Measurements from ENCODE around the gene NFKBIZ. TPM values are rescaled to one million over a fixed set of nuclear protein-coding genes. Genes with fewer than 3 reads are reported as not detected.

Gene NFKBIZ
- total RNA-seq, 1 donor from 2014 or later = 76.4 TPM

DNA sequence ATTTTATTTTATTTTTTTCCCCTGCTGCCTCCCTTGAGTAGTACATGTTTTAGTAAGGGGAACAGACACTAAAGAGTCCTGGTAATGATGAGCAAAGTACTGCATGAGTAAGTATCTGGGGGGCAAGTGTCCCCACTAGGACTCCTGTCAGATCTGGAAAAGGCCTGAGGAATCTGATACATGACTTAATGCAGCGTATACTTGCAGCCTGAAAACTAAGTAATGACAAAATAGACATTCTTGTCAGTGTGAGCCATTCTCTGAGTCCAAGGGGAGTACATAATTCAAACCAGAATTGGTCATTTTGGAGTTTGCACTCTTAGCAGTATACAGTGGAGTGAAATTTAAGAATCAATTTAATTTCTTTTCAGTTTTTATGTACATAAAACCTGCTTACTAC is 42.8 kb upstream of the NFKBIZ start:
- TF ChIP-seq, protein P1, sequence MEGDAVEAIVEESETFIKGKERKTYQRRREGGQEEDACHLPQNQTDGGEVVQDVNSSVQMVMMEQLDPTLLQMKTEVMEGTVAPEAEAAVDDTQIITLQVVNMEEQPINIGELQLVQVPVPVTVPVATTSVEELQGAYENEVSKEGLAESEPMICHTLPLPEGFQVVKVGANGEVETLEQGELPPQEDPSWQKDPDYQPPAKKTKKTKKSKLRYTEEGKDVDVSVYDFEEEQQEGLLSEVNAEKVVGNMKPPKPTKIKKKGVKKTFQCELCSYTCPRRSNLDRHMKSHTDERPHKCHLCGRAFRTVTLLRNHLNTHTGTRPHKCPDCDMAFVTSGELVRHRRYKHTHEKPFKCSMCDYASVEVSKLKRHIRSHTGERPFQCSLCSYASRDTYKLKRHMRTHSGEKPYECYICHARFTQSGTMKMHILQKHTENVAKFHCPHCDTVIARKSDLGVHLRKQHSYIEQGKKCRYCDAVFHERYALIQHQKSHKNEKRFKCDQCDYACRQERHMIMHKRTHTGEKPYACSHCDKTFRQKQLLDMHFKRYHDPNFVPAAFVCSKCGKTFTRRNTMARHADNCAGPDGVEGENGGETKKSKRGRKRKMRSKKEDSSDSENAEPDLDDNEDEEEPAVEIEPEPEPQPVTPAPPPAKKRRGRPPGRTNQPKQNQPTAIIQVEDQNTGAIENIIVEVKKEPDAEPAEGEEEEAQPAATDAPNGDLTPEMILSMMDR (IDR thresholded peaks at IDR 0.05; ENCODE audit: insufficient read depth, low read length, poor library complexity, severe bottlenecking) = no peak

DNA sequence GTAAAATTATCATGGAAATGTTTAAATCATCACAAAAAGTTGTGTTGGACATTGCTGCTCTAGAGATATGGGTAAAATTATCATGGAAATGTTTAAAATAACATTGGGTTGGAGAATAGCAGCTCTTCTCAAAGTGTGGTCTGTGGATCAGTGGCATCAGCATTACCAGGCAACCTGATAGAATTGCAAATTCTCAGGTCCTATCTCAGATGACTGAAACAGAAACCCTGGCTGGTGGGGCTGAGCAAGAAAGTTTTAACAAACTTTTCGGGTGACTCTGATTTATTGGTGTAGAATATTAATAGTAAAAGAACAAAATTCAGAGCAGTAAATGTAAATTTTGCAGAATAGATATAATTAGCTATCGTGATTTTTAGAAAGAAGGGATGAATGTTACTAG is 41.4 kb upstream of the NFKBIZ start:
- no peak for DNase-seq (ENCODE audit: low read depth)
- TF ChIP-seq, protein P1 (IDR thresholded peaks at IDR 0.05; ENCODE audit: insufficient read depth, low read length, poor library complexity, severe bottlenecking) = no peak
- H3K4me3 ChIP-seq (ENCODE audit: low read depth, low read length) = no peak overlapping the region
- no peaks in the 10 kb centered on the region for H3K27me3 ChIP-seq (ENCODE audit: control insufficient read depth, insufficient read depth, low read length)
- peaks cover 3% of the 10 kb centered on the region for H3K36me3 ChIP-seq (ENCODE audit: control insufficient read depth, insufficient read depth, low read length)

More for the DNA sequence above, 42.8 kb upstream of the NFKBIZ start:
- no peak for DNase-seq (ENCODE audit: low read depth)
- Histone ChIP-seq H3K4me3 (ENCODE audit: low read depth, low read length) (no peak overlapping the region), H3K36me3 (ENCODE audit: control insufficient read depth, insufficient read depth, low read length) (peaks cover 3% of the 10 kb centered on the region), H3K27me3 (ENCODE audit: control insufficient read depth, insufficient read depth, low read length) (no peaks in the 10 kb centered on the region)

DNA sequence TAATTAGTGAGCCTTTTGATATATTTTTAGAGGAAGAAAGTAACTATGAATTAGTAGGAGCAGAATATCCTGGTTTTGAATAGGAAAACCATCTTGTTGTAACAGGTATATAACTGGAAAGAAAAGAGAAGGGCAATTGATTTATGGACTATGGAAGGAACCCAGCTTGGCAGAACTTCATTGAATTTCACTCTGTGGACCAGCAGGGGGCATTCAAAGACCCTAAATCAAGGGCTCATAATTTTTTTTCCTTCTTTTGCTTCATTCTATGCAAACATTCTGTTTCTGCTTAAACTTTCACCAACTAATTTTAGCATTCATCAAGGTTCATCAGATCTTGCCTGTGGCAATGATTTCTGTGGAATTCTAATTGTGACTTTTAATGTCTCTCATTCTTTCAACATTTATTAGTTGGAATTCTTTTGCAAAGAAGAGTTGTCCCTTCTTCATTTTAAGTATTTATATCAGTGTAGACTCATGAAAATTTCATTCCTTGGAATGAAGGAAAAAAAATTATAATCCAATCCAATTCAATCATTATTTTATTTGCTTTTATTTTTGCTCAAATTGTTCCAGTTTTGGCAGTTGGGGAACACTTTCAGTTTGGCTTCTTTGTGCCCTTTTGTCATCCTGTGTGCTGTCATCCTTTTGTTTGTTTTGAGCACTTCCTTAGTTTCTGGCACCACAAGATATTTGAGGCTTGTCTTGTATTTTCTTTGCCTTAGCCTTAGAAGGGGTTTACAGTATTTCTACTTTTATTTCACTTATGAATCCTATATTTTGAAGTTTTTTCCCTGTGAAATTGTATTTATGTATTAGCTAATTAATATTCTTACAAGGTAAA is 39.9 kb upstream of the NFKBIZ start:
- DNase-seq (ENCODE audit: low read depth) = no peak
- TF ChIP-seq, protein P1 (IDR thresholded peaks at IDR 0.05; ENCODE audit: insufficient read depth, low read length, poor library complexity, severe bottlenecking) = peak; percentile 59
- peaks cover 1% of the 10 kb centered on the region for H3K36me3 ChIP-seq (ENCODE audit: control insufficient read depth, insufficient read depth, low read length)
- H3K4me3 ChIP-seq (ENCODE audit: low read depth, low read length) = no peak overlapping the region
- H3K27me3 ChIP-seq (ENCODE audit: control insufficient read depth, insufficient read depth, low read length) = no peaks in the 10 kb centered on the region

DNA sequence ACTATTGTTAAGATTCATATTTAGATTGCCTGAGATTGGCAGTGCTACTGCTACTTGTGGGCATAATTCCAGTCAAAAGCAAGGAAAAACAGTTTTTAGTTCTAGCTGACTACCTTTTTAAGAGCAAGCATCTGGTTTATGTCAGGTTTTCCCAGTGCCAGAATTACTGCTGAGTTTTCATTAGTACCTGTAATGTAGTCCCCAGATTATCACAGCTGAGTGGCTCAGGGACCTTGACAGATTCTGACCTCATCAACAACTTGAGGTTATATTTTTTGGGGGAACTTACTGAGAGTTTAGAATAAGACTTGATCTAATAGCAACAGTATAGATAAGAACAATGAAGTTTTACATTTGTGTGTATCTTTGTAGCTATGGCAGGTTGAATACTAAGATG is 39.3 kb upstream of the NFKBIZ start:
- H3K27me3 ChIP-seq (ENCODE audit: control insufficient read depth, insufficient read depth, low read length) = no peaks in the 10 kb centered on the region
- H3K36me3 ChIP-seq (ENCODE audit: control insufficient read depth, insufficient read depth, low read length) = peaks cover 1% of the 10 kb centered on the region
- H3K4me3 ChIP-seq (ENCODE audit: low read depth, low read length) = no peak overlapping the region
- TF ChIP-seq, protein P1 (IDR thresholded peaks at IDR 0.05; ENCODE audit: insufficient read depth, low read length, poor library complexity, severe bottlenecking) = no peak
- DNase-seq (ENCODE audit: low read depth) = no peak

DNA sequence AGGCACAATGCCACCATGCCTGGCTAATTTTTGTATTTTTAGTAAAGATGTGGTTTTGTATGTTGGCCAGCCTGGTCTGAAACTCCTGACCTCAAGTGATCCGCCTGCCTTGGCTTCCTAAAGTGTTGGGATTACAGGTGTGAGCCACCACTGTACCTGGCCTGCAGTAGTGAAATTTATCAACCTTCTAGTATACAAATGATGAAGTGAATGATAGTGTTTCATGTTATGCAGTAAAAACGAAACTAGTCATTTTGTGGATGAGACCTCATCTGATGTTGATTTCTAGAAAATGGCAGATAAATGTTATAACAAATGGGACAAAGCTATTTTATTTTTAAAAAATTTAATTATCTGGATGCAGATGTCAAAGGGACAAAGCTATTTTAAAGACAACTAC is 37.4 kb upstream of the NFKBIZ start:
- H3K4me3 ChIP-seq (ENCODE audit: low read depth, low read length) = no peak overlapping the region
- H3K36me3 ChIP-seq (ENCODE audit: control insufficient read depth, insufficient read depth, low read length) = peaks cover 1% of the 10 kb centered on the region
- H3K27me3 ChIP-seq (ENCODE audit: control insufficient read depth, insufficient read depth, low read length) = no peaks in the 10 kb centered on the region
- DNase-seq (ENCODE audit: low read depth) = no peak
- TF ChIP-seq, protein P1 (IDR thresholded peaks at IDR 0.05; ENCODE audit: insufficient read depth, low read length, poor library complexity, severe bottlenecking) = no peak

DNA sequence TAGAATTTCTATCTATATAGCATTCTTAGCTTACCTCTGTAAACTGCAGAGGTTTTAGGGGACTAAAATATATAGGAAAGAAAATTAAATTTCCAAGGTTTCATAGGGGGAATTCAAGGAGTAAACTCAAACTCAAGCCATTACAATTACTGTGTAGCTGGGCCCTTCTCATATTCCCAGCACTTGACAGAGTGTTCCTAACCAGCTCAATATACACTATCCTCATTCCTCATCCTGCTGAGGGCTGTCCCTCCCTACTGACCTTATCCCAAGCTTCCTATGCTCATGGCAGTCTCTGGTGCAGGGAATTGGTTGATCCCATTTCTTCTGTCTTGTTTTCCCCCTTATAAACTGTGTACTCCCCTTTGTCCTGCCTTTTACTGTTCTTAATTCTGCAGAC is 36.4 kb upstream of the NFKBIZ start:
- TF ChIP-seq, protein P1 (IDR thresholded peaks at IDR 0.05; ENCODE audit: insufficient read depth, low read length, poor library complexity, severe bottlenecking) = no peak
- no peak for DNase-seq (ENCODE audit: low read depth)
- Histone ChIP-seq H3K4me3 (ENCODE audit: low read depth, low read length) (no peak overlapping the region), H3K36me3 (ENCODE audit: control insufficient read depth, insufficient read depth, low read length) (peaks cover 1% of the 10 kb centered on the region), H3K27me3 (ENCODE audit: control insufficient read depth, insufficient read depth, low read length) (no peaks in the 10 kb centered on the region)
